Fibroblast of villous mesenchyme (primary cell): ENCODE measurements around the gene SRP14. TPM values are rescaled to one million over a fixed set of nuclear protein-coding genes. Genes with fewer than 3 reads are reported as not detected.
A peak's percentile ranks its signal among the peaks of the same experiment; 100 is the strongest.

ENCODE experiments used
- DNase-seq: peaks from one replicate; pipeline ENCODE4 v3.0.0-alpha.2; 2010; ENCODE audit warnings: low read depth
- H3K4me3 ChIP-seq: 2 replicates; pipeline ENCODE4 v1.5.1; 2011; ENCODE audit warnings: low read depth, mild to moderate bottlenecking, low read length
- total RNA-seq: library from RNA; depleted of rRNA; stranded (reverse); fragments of >200 nt; gene quantifications from 2 replicates; pipeline ENCODE4 v1.2.3, GENCODE V29; 2012
- TF ChIP-seq, protein P1 (sequence below): IDR thresholded peaks from 2 replicates; pipeline ENCODE4 v1.5.1; 2012; ENCODE audit warnings: low read depth, mild to moderate bottlenecking, low read length; ENCODE audit not compliant: insufficient read depth

Gene SRP14, protein sequence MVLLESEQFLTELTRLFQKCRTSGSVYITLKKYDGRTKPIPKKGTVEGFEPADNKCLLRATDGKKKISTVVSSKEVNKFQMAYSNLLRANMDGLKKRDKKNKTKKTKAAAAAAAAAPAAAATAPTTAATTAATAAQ
- total RNA-seq: 93.3 and 96.6 TPM in 2 replicates

DNA sequence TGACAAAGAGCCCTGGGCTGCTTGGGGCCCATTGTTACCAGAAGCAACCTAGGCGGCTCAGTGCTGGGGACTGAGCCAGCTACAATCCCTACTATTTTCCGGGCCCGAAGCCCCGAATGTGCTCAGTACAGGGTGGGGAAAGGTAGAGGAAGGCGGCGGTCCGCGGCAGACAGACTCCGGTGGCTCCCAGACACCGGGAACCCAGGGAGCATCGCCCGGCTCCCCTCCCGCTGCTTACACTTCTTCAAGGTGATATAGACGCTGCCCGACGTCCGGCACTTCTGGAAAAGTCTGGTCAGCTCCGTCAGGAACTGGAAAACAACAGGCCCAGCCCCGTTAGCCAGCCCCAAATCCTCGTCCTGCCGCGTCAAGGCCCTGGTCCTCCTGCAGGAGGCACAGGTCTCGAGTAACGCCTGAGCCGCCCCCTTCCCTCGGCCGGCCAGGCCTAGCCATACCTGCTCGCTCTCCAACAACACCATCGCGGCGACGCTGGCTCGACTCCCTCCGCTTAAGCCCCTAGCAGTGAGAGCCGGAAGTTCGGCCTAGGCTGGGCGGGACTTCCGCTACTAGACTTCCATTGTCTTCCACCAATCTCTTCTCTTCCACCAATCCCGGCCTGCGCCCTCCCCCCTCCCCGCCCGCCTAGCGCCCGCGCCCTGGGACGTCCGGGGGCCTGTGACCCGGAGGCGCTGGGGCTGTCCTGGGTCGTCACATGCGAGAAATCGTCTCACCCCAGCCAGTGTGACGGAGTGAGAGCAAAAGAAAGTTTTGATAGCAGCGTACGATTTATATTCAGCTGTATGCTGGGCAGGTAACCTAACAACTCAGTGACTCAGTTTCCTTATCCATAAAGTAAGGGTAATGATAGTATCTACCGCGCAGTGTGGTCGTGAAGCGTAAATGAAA, at the start of gene SRP14:
SRP14 (minus strand) TSS at position 544 of the 906 bp plus-strand sequence; CDS start at position 479, 65 bp downstream.
- peak within 1 kb of the TSS; percentile 97 for H3K4me3 ChIP-seq
- peak; percentile 93 for DNase-seq
- TF ChIP-seq, protein P1, sequence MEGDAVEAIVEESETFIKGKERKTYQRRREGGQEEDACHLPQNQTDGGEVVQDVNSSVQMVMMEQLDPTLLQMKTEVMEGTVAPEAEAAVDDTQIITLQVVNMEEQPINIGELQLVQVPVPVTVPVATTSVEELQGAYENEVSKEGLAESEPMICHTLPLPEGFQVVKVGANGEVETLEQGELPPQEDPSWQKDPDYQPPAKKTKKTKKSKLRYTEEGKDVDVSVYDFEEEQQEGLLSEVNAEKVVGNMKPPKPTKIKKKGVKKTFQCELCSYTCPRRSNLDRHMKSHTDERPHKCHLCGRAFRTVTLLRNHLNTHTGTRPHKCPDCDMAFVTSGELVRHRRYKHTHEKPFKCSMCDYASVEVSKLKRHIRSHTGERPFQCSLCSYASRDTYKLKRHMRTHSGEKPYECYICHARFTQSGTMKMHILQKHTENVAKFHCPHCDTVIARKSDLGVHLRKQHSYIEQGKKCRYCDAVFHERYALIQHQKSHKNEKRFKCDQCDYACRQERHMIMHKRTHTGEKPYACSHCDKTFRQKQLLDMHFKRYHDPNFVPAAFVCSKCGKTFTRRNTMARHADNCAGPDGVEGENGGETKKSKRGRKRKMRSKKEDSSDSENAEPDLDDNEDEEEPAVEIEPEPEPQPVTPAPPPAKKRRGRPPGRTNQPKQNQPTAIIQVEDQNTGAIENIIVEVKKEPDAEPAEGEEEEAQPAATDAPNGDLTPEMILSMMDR: no peak

DNA sequence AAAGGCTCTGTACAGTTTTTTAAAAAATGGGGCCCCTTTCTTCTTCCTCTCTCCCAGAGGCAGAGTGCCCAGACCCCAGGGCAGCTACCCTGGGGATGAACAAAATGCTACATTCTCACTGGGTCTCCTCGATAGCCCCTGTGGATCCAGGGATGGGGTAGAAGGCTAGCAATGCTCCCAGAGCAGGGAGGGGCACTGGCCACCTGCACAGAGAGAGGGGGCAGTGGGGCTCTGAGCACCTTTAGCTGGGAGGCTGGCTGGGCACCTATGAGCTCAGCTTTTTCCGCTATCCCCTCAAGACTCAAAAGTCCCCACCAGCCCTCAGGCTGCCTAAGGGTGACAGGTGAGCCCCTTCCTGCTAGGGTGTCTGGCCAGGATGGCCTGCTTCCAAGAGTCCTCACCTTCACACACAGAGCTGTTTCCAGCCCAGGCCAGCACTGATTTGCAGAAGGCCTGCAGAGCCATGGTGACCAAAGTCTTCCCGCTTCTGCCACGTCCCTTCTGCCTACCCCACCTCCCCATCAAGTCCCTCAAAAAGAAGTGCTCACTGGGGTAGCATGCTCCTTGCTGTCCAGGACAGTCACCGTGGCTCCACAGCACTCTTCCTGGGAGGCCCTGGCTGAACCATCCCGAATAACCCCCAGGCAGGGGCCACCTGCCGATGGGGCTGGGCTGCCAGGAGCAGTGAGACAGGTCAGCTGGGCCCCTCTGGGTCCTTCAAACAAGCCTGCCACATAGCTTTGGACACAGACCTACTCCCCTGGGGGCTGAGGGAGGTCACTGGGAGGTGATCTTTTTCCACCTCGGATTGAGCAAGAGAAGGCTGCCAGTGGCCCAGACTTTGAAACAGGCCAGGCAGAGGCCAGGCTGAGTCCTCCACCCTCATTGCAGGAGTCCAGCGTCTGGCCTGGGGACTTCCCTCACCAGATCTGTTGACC, 49.3 kb upstream of the SRP14 start:
- TF ChIP-seq, protein P1: no peak
- DNase-seq: no peak
- no peak overlapping the region for H3K4me3 ChIP-seq

DNA sequence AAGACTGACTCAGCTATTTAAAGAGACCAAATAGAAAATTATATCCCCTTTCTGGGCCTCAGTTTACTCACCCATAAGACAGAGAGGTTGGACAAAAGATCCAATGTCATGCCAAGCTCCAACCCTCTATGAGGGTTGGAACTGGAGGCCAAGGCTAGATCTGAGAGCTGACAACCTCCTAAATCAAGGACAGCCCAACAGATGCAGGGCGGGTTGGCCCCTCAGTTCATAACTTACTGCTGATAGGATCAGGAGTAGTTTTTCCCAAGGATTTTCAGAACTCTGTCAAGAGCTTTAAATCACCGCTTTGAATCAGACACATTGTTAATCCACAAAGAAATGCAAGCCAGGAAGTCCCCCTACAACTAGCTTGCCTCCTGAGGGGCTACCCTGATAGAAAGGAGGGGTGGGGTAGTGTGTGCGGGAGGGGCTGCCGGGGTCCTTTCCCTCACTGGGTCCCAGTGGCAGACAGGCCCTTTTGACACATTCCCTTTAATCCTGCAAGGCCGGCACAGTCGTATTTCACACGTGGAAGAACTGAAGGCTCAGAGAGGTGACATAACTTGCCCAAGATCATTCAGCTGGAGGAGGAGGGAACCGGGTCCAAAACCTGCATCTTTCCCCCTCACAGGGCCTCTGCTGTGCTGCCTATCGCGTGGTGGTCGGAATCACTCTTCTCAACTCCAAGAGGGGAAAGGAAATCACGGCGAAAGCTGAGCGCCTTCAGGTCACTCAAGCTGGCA, 48.3 kb upstream of the SRP14 start:
- TF ChIP-seq, protein P1: no peak
- no peak overlapping the region for H3K4me3 ChIP-seq
- no peak for DNase-seq

DNA sequence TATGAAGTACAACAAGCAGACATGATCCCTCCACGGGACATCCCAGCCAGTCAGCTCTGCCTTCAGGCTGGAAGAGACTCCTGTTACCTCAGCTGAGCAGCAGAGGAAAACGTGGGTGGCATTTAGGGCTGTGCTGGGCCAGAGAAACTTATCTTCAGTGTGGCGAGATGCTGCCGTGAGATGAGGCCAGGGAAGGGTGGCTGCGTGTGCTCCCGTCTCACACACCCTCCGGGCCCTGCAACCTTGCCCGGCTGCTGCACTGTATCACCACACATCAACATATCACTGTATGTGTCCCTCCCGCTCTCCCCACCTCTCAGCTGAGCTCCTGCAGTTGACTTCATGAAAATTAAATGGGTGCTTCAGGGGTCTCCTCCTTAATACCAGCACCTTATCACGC, 46.3 kb upstream of the SRP14 start:
- DNase-seq: no peak
- TF ChIP-seq, protein P1: no peak
- no peak overlapping the region for H3K4me3 ChIP-seq

DNA sequence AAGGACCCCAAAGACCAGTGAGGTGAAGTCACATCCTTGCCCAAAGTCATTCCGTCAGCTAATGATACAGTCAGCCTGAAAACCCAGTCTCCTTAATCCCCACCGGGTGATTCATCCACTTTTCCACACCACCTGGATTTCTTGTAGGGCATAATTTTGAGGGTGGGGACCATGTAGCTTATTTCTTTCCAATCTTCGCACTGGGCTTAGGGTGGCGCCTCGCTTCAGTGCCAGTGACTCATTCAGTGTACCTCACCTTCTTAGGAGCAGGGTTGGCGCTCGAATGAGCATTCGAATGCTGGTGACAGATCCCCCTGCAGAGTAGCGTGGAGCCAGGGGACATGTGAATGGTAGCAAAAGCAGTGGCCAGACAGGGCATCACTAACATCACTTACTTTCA, 45.7 kb upstream of the SRP14 start:
- H3K4me3 ChIP-seq: no peak overlapping the region
- TF ChIP-seq, protein P1: no peak
- DNase-seq: no peak
